ENCODE measurements around the gene ZBBX.
A peak's percentile ranks its signal among the peaks of the same experiment; 100 is the strongest.

DNA sequence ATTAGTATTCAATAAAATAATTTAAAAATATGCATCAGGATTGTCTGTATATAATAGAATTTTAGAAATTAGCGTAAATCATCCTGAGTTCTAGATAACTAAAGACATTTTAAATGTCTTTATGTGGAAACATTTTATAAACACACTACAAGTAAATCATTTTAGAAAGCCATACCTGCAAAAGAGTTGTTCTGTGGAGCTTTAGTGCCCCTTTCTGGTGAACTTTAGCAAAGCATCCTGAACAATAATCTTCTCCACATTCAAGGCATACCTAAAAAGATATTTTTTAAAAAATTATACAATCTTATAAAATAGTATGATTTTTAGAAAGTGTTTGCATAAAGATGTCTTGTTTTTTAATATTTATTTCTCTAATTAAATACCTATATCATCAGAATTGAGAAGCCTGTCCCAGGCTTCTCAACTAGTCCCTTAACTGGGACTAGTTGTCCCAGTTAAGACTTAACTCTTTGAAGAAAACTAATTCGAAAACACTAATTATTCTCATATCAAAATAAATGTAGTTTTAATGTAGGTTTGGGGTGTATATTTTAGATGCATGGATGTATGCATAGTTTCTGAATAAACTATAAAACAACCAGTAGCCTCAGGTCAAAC is 29.7 kb downstream of the ZBBX start:
- TF ChIP-seq, protein P1, sequence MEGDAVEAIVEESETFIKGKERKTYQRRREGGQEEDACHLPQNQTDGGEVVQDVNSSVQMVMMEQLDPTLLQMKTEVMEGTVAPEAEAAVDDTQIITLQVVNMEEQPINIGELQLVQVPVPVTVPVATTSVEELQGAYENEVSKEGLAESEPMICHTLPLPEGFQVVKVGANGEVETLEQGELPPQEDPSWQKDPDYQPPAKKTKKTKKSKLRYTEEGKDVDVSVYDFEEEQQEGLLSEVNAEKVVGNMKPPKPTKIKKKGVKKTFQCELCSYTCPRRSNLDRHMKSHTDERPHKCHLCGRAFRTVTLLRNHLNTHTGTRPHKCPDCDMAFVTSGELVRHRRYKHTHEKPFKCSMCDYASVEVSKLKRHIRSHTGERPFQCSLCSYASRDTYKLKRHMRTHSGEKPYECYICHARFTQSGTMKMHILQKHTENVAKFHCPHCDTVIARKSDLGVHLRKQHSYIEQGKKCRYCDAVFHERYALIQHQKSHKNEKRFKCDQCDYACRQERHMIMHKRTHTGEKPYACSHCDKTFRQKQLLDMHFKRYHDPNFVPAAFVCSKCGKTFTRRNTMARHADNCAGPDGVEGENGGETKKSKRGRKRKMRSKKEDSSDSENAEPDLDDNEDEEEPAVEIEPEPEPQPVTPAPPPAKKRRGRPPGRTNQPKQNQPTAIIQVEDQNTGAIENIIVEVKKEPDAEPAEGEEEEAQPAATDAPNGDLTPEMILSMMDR (IDR thresholded peaks at IDR 0.05; ENCODE audit: poor library complexity): peak; percentile 83
- no peak for TF ChIP-seq EZH2 (IDR thresholded peaks at IDR 0.05; ENCODE audit: borderline replicate concordance)

Data from hepatocyte (in vitro differentiated cells).